Naive B cell (primary cell): ENCODE results near the gene MOSMO. TPM values are rescaled to one million over a fixed set of nuclear protein-coding genes. Genes with fewer than 3 reads are reported as not detected.
"Not testable (repeated sequence)": the region's sequence is repeated elsewhere in the genome, so short reads cannot be mapped to it uniquely, and the experiment has no call there.

Experiments used
- ATAC-seq, 2 donors: fragments of 150-1000 bp; cut with Tn5 transposase; 2 replicates each; pipeline ENCODE4 v1.10.0; 2021; ENCODE audit warnings: low read depth in 2 of 2, mild to moderate bottlenecking in 2 of 2, moderate library complexity in 2 of 2
- DNase-seq: peaks from one replicate; pipeline ENCODE4 v3.0.0; 2022
- H3K27ac Mint-ChIP-seq, 6 donors: one replicate each; pipeline ENCODE4 v1.8.0; 2020 to 2022; ENCODE audit warnings: mild to moderate bottlenecking in 6 of 6, mixed read lengths in 6 of 6, moderate library complexity in 5 of 6, inconsistent platforms in 2 of 6
- H3K27me3 Mint-ChIP-seq, 3 donors: one replicate each; pipeline ENCODE4 v1.8.0; 2021 to 2022; ENCODE audit warnings: mixed read lengths in 3 of 3, mild to moderate bottlenecking in 1 of 3
- H3K36me3 Mint-ChIP-seq, 2 donors: one replicate each; pipeline ENCODE4 v1.8.0; 2020 to 2022; ENCODE audit warnings: mixed read lengths in 2 of 2, inconsistent platforms in 1 of 2, mild to moderate bottlenecking in 1 of 2
- H3K4me1 Mint-ChIP-seq, 3 donors: one replicate each; pipeline ENCODE4 v1.8.0; 2020 to 2022; ENCODE audit warnings: mixed read lengths in 3 of 3, inconsistent platforms in 1 of 3, mild to moderate bottlenecking in 1 of 3, moderate library complexity in 1 of 3
- H3K4me3 Mint-ChIP-seq, 8 donors: one replicate each; pipeline ENCODE4 v1.8.0; 2020 to 2022; ENCODE audit warnings: mild to moderate bottlenecking in 8 of 8, mixed read lengths in 8 of 8, moderate library complexity in 8 of 8, inconsistent platforms in 2 of 8
- H3K9me3 Mint-ChIP-seq, 7 donors: one replicate each; pipeline ENCODE4 v1.8.0; 2020 to 2022; ENCODE audit warnings: mixed read lengths in 7 of 7, mild to moderate bottlenecking in 5 of 7, inconsistent platforms in 2 of 7, moderate library complexity in 1 of 7
- polyA plus RNA-seq, 6 donors: library from polyadenylated mRNA; unstranded; fragments of 300-500 nt; fragmentation: Illumina TruSeq; gene quantifications; one replicate each; pipeline ENCODE4 v1.2.3, GENCODE V29; 2021; ENCODE audit warnings: low read depth in 6 of 6

Gene MOSMO
- polyA plus RNA-seq, 6 donors from 2014 or later: 3.1 to 7.1 (median 6.2) TPM

DNA sequence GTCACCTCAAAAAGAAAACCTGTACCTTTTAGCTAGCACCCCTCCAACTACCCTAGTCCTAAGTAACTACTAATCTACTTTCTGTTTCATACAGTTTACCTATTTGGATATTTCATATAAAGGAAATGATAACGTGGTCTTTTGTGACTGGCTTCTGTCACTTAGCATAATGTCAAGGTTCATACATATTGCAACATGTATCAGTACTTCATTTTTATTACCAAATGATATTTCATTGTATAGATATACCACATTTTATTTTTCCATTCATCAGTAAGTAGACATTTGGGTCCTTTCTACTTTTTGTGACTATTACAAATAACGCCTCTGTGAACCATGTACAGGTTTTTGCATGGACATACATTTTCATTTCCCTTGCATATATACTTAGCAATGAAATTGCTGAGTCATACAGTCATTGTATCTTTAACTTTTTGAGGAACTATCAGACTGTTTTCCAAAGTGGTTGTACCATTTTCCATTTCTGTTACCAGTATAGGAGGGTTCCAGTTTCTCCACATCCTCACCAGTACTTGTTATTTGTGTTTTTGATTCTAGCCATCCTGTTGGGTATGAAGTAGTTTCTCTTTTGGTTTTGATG is 23.7 kb downstream of the MOSMO start:
- ATAC-seq (no peak), DNase-seq (no peak)
- Mint-ChIP-seq H3K4me1 (peaks cover 17 to 49% (median 37%) of the 10 kb centered on the region in 3 donors), H3K27me3 (no peaks in the 10 kb centered on the region), H3K27ac (no peak overlapping the region), H3K36me3 (peaks cover 0 to 12% of the 10 kb centered on the region in 2 donors), H3K9me3 (no peaks in the 10 kb centered on the region), H3K4me3 (no peak overlapping the region)

DNA sequence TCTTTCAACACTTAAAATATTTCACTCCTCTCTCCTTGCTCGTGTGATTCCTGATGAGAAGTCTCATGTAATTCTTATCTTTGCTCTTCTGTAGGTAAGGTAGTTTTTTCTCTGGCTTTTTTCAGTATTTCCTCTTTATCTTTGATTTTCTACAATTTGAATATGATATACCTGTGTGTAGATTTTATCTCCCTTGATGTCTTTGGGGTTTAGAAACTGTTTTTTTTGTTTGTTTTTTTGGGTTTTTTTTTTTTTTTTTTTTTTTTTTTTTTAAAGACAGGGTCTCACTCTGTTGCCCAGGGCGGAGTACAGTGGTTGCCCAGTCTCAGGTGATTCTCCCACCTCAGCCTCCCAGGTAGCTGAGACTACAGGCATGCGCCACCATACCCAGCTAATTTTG is 26.6 kb downstream of the MOSMO start:
- Mint-ChIP-seq H3K36me3 (peaks cover 0 to 12% of the 10 kb centered on the region in 2 donors), H3K27ac (peak overlapping the region in 5 of 6 donors; percentile 26 to 69 (median 63)), H3K27me3 (no peaks in the 10 kb centered on the region), H3K9me3 (no peaks in the 10 kb centered on the region), H3K4me1 (peaks cover 21 to 32% (median 22%) of the 10 kb centered on the region in 3 donors), H3K4me3 (no peak overlapping the region)
- ATAC-seq (no peak), DNase-seq (no peak)

DNA sequence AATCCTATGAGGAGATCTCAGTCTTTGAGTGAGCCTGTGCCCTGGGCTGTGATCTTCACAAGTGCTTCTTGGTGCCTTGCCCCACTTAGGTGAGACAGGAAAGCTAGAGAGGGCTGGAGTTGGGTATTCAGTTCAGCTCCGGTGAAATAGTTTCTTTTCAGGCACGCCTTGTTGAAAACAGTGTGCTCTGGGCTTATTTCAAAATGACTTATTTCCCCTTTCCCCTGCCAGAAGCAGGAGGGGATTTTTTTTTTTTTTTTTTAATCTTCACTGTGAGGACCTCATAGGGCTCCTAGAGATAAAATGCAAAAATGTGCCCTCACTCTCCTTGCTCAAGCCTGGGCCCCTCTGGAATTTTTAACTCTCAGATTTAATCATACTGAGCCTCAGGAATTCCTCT is 27.2 kb downstream of the MOSMO start:
- peak; percentile 21 for DNase-seq
- ATAC-seq: peak; percentile 57 to 70
- Mint-ChIP-seq H3K27me3 (no peaks in the 10 kb centered on the region), H3K36me3 (peaks cover 0 to 8% of the 10 kb centered on the region in 2 donors), H3K4me3 (peak overlapping the region in 1 of 8 donors; percentile 20), H3K9me3 (no peaks in the 10 kb centered on the region), H3K27ac (peak overlapping the region; percentile 25 to 69 (median 50)), H3K4me1 (peaks cover 21 to 28% (median 22%) of the 10 kb centered on the region in 3 donors)

DNA sequence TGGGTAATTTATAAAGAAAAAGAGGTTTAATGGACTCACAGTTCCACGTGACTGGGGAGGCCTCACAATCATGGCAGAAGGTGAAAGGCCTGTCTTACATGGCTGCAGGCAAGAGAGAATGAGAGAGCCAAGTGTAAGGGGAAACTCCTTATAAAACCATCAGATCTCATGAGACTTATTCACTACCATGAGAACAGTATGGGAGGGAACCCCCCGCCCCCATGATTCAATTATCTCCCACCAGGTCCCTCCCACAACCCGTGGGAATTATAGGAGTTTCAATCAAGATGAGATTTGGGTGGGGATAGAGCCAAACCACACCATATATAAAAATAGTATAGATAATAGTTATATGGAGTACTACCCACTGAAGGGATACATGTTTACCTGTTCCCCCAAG is 36.0 kb downstream of the MOSMO start:
- not testable (repeated sequence) for ATAC-seq, H3K4me1 Mint-ChIP-seq, H3K4me3 Mint-ChIP-seq, H3K36me3 Mint-ChIP-seq, H3K9me3 Mint-ChIP-seq, DNase-seq, H3K27me3 Mint-ChIP-seq
- H3K27ac Mint-ChIP-seq: peak overlapping the region in 1 of 6 donors; percentile 61

DNA sequence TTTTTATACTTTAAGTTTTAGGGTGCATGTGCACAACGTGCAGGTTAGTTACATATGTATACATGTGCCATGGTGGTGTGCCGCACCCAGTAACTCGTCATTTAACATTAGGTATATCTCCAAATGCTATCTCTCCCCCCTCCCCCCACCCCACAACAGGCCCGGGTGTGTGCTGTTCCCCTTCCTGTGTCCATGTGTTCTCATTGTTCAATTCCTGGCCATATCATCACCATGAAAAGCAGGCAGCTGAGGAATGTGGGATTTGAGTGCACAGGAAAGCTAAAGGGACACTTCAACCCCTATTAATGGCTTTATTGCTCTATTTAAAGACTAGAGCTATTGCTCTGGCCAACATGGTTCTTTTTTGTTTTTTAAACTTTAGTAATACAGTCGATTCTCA is 38.0 kb downstream of the MOSMO start:
- not testable (repeated sequence) for H3K27ac Mint-ChIP-seq, H3K27me3 Mint-ChIP-seq, H3K4me3 Mint-ChIP-seq, H3K9me3 Mint-ChIP-seq, H3K4me1 Mint-ChIP-seq, DNase-seq, H3K36me3 Mint-ChIP-seq, ATAC-seq

DNA sequence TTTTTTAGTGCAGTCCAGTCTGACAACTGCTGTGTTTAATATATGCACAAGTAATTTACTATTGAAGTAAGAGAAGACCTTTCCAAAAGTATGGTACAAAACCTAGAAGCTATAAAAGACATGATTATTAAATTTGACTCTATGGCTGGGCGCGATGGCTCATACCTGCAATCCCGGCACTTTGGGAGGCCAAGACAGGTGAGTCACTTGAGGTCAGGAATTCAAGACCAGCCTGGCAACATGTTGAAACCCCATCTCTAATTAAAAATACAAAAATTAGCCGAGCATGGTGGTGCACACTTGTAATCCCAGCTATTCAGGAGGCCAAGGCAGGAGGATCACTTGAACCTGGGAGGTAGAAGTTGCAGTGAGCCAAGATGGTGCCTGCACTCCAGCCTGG is 43.1 kb downstream of the MOSMO start:
- ATAC-seq (no peak), DNase-seq (no peak)
- Mint-ChIP-seq H3K27me3 (no peaks in the 10 kb centered on the region), H3K9me3 (no peaks in the 10 kb centered on the region), H3K36me3 (no peaks in the 10 kb centered on the region), H3K4me1 (peaks cover 3 to 7% (median 3%) of the 10 kb centered on the region in 3 donors), H3K4me3 (no peak overlapping the region), H3K27ac (peak overlapping the region in 1 of 6 donors; percentile 27)

DNA sequence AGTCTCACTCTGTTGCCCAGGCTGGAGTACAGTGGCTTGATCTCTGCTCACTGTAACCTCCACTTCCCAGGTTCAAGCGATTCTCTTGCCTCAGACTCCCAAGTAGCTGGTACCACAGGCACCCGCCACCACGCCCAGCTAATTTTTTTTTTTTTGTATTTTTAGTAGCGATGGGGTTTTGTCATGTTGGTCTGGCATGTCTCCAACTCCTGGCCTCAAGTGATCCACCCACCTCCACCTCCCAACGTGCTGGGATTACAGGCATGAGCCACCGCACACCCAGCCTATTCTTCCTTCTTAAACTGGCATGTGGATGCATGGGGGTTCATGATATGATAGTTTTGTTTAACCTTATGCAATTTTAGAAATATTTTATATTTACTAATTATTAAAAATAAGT is 45.1 kb downstream of the MOSMO start:
- Mint-ChIP-seq H3K4me1 (peaks cover 3 to 12% (median 7%) of the 10 kb centered on the region in 3 donors), H3K27ac (no peak overlapping the region), H3K36me3 (no peaks in the 10 kb centered on the region), H3K9me3 (no peaks in the 10 kb centered on the region), H3K4me3 (no peak overlapping the region), H3K27me3 (no peaks in the 10 kb centered on the region)
- DNase-seq: no peak
- ATAC-seq: no peak

DNA sequence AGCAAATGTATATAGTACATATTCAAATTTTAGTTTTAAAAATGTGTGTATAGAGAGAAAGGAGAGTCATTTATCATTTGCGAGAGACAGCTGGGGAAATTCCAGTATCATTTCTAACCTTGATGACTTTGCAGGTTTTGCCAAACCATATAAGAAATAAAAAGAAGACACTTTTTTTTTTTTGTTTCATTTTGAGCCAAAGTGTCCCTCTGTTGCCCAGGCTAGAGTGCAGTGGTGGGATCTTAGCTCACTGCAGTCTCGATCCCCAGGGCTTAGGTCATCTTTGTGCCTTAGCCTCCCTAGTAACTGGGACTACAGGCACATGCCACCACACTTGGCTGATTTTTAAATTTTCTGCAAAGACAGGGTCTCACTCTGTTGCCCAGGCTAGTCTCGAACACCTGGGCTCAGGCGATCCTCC is 46.0 kb downstream of the MOSMO start:
- H3K4me1 Mint-ChIP-seq: peaks cover 3 to 16% (median 13%) of the 10 kb centered on the region in 3 donors
- H3K36me3 Mint-ChIP-seq: no peaks in the 10 kb centered on the region
- DNase-seq (no peak), ATAC-seq (no peak)
- H3K27me3 Mint-ChIP-seq: no peaks in the 10 kb centered on the region
- peak overlapping the region in 1 of 6 donors; percentile 34 for H3K27ac Mint-ChIP-seq
- H3K4me3 Mint-ChIP-seq: no peak overlapping the region
- H3K9me3 Mint-ChIP-seq: peaks cover 0 to 1% (median 0%) of the 10 kb centered on the region in 7 donors

DNA sequence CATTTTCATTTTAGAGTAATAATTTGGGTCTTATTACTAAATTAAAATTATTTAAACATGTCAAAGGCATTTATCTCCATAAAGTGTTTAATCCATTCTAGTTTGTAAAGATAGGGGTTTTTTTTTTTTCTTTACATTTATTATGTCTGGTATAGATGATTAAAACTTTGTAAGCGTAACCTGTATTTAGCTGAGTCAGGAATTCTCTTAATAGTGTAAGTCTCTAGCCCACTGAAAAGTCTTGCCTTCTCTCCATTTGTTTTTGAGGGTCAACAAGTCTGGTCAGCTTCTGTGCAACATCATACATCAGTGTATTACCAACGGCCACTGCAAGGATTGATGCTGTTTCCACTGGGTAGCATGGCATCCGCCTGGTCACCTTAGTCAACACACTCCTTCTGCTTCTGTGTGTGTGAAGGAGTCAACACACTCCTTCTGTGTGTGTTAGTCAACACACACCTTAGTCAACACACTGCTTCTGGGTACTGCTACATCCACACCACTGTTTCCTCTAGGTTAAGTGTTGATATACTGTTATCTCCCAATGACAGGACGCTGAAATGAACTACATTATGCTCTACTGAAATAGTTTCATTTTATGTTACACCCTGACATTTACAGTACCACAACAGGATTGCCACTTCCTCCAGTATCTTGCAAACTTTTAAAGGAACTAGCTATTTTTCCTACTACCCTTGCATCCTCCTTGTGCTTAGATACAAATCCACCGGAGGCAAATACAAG is 47.1 kb downstream of the MOSMO start:
- H3K9me3 Mint-ChIP-seq: peaks cover 0 to 1% (median 0%) of the 10 kb centered on the region in 7 donors
- no peaks in the 10 kb centered on the region for H3K27me3 Mint-ChIP-seq
- peak overlapping the region in 1 of 6 donors; percentile 34 for H3K27ac Mint-ChIP-seq
- no peaks in the 10 kb centered on the region for H3K36me3 Mint-ChIP-seq
- DNase-seq: no peak
- no peak for ATAC-seq
- H3K4me3 Mint-ChIP-seq: no peak overlapping the region
- peaks cover 11 to 18% (median 16%) of the 10 kb centered on the region in 3 donors for H3K4me1 Mint-ChIP-seq

DNA sequence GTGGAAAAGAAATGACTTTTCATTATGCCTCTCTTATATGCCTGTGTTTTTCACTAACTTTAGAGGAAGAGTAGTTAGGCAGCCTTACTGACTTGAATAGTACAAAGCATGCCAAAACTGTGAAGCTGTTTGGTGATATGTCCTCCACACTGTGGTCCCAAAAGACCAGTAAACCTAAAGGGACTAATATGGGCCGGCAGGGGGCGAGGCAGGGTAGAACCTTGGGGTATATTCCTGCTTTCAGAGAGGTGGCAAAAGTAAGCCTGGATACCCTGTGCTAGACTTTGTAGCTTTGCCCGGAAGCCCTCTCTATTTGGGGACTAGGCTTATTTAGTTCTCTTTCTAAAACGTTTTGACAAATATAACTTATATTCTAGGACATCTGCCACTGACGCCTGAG is 48.0 kb downstream of the MOSMO start:
- Mint-ChIP-seq H3K4me3 (no peak overlapping the region), H3K27ac (no peak overlapping the region), H3K36me3 (no peaks in the 10 kb centered on the region), H3K4me1 (peaks cover 11 to 18% (median 16%) of the 10 kb centered on the region in 3 donors), H3K9me3 (peaks cover 0 to 1% (median 0%) of the 10 kb centered on the region in 7 donors), H3K27me3 (no peaks in the 10 kb centered on the region)
- no peak for DNase-seq
- ATAC-seq: no peak

DNA sequence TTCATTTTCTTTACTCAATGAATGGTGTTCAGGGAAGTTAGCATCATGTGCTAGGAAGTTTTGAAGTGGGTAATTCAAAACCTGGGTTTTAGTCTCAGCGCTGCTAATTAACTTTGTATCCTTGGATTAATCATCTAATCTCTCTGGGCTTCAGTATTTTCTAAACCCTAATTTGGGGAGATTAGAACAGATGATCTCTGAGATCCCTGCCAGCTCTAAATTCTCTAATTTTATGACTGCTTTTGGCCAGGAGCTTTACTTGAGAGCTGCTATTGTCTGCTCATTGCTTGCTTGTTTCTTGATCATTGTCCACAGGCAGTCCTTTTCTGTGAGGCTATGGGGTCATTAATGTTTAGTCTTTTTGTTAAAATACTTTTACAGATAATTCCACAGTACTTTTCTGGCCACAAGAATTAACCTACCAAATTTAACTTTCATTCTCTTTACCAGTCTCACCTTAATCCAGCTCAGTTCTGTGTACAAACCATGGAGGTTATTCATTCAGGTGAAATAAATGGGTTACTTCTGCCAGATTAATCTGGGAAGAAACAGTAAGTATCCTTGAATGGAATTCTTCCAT is 56.1 kb downstream of the MOSMO start:
- Mint-ChIP-seq H3K4me1 (peaks cover 0 to 10% (median 8%) of the 10 kb centered on the region in 3 donors), H3K36me3 (peaks cover 5 to 8% of the 10 kb centered on the region in 2 donors), H3K27me3 (no peaks in the 10 kb centered on the region), H3K4me3 (no peak overlapping the region), H3K27ac (no peak overlapping the region), H3K9me3 (peaks cover 0 to 16% (median 4%) of the 10 kb centered on the region in 7 donors)
- ATAC-seq (no peak), DNase-seq (no peak)

DNA sequence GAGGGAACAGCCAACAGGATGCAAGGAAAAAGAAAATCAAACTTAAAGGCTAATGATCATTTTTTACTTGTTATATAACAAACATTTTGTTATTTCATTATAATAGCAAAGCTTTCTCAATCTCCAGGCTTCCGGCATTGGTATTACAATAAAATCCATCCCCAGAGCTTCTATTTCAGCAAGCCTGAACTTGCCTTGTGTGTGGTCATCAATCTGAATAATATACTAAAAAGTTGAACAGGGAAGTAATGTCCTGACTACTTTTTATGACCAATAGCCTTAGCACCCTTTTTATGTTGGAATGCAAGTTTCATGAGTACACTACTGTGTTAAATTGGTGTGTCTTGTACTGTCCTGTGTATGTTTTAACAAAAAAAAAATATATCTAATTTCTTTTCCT is 57.3 kb downstream of the MOSMO start:
- H3K9me3 Mint-ChIP-seq: peaks cover 0 to 16% (median 4%) of the 10 kb centered on the region in 7 donors
- H3K36me3 Mint-ChIP-seq: peaks cover 5 to 8% of the 10 kb centered on the region in 2 donors

DNA sequence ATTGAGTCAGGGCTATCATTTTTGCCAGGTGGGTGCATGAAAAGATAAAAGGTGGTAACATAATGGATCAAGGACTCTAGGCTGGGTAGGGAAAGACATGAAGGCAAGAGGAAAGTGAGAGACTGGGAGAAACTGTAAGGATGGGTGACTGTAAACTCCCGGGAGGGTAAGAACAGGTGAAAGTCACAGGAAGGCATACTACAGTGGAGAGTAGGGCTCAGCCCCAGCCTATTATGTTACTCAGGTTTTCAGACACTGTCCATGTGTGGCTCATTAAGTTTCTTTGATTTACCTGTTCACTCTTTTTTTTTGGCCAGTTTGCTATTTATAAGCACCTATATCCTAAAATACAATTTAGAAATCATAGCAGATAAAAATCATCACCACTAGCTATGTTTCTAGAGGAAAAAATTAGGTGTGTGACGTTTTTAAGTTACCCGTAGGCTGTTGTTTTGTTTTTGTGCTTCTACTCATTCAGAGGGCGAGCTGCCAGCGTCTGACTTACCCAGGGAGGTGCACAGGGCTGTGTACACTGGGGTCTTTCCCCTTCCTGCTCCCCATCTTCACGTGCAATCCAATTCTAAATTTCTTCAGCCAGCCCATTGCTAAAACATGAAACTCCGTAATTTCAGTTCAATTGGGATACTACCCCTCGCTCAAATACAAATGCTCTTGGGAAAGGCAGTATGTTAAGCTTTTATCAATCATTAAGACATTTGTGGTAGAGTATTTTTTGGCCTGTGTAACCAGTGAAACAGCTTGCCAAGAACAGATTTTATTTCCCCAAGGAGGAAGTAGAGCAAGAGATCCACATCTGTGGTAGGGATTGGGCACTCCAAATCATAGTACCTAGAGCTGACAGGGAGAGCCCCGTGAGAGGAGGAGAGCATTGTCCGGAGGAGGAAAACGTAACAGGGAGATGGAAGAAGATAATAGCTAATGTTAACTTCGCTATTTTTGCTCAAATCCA is 62.7 kb downstream of the MOSMO start:
- no peak overlapping the region for H3K27ac Mint-ChIP-seq
- H3K9me3 Mint-ChIP-seq: peaks cover 0 to 16% (median 4%) of the 10 kb centered on the region in 7 donors
- no peaks in the 10 kb centered on the region for H3K27me3 Mint-ChIP-seq
- H3K4me3 Mint-ChIP-seq: no peak overlapping the region
- H3K36me3 Mint-ChIP-seq: peaks cover 5 to 8% of the 10 kb centered on the region in 2 donors
- H3K4me1 Mint-ChIP-seq: peaks cover 0 to 5% (median 0%) of the 10 kb centered on the region in 3 donors
- DNase-seq: no peak
- ATAC-seq: no peak

More for the DNA sequence above, 57.3 kb downstream of the MOSMO start:
- Mint-ChIP-seq H3K27me3 (no peaks in the 10 kb centered on the region), H3K4me3 (no peak overlapping the region), H3K27ac (no peak overlapping the region), H3K4me1 (peaks cover 0 to 6% (median 0%) of the 10 kb centered on the region in 3 donors)
- DNase-seq (no peak), ATAC-seq (no peak)
